Activated naive CD8-positive, alpha-beta T cell treated with anti-CD3 and anti-CD28 coated beads, Interleukin-2, amount 10 ng/mL, durations not matched to agents 7 days and 5 days (primary cell): ENCODE data around the gene TPCN1. TPM values are rescaled to one million over a fixed set of nuclear protein-coding genes. Genes with fewer than 3 reads are reported as not detected.

Source experiments
- ATAC-seq: fragments of 150-1000 bp; cut with Tn5 transposase; one replicate; pipeline ENCODE4 v1.10.0; 2021; ENCODE audit warnings: low read depth, moderate library complexity
- POLR2A ChIA-PET: fragments of 350-600 bp; sonication (Branson Sonifier 250); formaldehyde crosslinking; loops from one replicate; lab custom pipeline; 2021; ENCODE audit warnings: antibody characterized with exemption; lab: Charles Lee
- DNase-seq: peaks from one replicate; pipeline ENCODE4 v3.0.0; 2021
- H3K27ac Mint-ChIP-seq: one replicate; pipeline ENCODE4 v1.8.0; 2022; ENCODE audit warnings: mild to moderate bottlenecking, mixed read lengths
- H3K27me3 Mint-ChIP-seq: one replicate; pipeline ENCODE4 v1.8.0; 2022; ENCODE audit warnings: mild to moderate bottlenecking, moderate library complexity, mixed read lengths
- H3K36me3 Mint-ChIP-seq: one replicate; pipeline ENCODE4 v1.8.0; 2021; ENCODE audit warnings: mild to moderate bottlenecking, mixed read lengths
- H3K4me1 Mint-ChIP-seq: one replicate; pipeline ENCODE4 v1.8.0; 2021; ENCODE audit warnings: mixed read lengths
- H3K4me3 Mint-ChIP-seq: one replicate; pipeline ENCODE4 v1.8.0; 2022; ENCODE audit warnings: mild to moderate bottlenecking, moderate library complexity, mixed read lengths
- H3K9me3 Mint-ChIP-seq: one replicate; pipeline ENCODE4 v1.8.0; 2021; ENCODE audit warnings: mixed read lengths
- total RNA-seq, 2 experiments: library from RNA; stranded (reverse); gene quantifications; one replicate each; pipeline ENCODE4 v1.2.3, GENCODE V29; 2021

TPCN1 gene
- total RNA-seq, 2 experiments from 2014 or later = 29.9 to 32.0 TPM

DNA sequence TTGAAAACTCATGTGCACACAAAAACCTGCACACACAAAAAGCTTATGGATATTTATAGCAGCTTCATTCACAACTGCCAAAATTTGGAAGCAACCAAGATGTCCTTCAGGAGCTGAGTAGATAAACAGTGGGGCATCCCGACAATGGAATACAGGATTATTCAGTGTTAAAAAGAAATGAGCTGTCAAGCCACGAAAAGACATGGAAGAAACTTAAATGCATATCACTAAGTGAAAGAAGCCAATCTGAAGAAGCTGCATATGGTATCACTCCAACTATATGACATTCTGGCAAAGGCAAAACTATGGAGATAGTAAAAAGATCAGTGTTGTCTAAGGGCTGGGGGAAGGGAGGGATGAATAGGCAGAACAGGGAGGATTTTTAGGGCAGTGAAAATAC is 5.2 kb upstream of the TPCN1 start:
- Mint-ChIP-seq H3K9me3 (peaks cover 2% of the 10 kb centered on the region), H3K27ac (no peak overlapping the region), H3K4me3 (no peak overlapping the region), H3K27me3 (peaks cover 6% of the 10 kb centered on the region), H3K4me1 (peaks cover 39% of the 10 kb centered on the region), H3K36me3 (peaks cover 5% of the 10 kb centered on the region)
- no peak for DNase-seq
- ATAC-seq = no peak
- POLR2A ChIA-PET = no interaction called here

DNA sequence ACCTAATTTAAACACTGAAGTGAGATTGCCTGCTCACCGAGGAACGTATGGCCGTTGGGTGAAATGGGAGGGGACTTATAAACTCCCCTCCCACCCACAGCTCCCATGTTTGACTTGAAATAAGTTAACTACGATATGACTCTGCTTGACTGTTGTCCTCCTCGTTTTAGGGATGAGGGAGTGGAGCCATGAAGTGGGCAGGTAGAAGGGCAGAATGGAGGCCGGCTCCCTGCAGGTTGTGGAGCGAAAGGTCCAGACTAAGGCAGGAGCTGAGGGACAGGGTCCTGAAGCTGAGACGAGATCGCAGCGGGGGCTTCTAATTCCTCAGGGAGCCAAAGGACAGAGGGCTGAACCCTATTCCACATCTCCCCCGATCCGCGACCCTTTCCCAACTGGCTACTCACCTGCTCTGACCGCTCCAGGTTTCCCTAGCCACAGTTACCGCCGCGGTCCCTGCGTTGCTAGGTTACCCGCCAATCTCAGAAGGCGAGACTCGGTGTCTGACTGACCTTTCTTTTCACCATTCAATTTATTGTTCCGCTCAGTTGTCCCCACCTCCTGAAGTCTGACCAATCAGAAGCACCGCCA is 577 bp upstream of the TPCN1 start:
- POLR2A ChIA-PET = interaction anchor here (0.9 to 4.2 kb wide), 9 partner anchors 9 to 40 kb away, joined by 3 to 31 read pairs (median 10); partner anchors contain the start of genes DDX54 and RITA1
- Mint-ChIP-seq H3K27ac (peak overlapping the region; percentile 96), H3K9me3 (no peaks in the 10 kb centered on the region), H3K4me3 (peak overlapping the region; percentile 93), H3K36me3 (no peaks in the 10 kb centered on the region), H3K4me1 (peaks cover 38% of the 10 kb centered on the region), H3K27me3 (peaks cover 6% of the 10 kb centered on the region)
- ATAC-seq (no peak), DNase-seq (no peak)

DNA sequence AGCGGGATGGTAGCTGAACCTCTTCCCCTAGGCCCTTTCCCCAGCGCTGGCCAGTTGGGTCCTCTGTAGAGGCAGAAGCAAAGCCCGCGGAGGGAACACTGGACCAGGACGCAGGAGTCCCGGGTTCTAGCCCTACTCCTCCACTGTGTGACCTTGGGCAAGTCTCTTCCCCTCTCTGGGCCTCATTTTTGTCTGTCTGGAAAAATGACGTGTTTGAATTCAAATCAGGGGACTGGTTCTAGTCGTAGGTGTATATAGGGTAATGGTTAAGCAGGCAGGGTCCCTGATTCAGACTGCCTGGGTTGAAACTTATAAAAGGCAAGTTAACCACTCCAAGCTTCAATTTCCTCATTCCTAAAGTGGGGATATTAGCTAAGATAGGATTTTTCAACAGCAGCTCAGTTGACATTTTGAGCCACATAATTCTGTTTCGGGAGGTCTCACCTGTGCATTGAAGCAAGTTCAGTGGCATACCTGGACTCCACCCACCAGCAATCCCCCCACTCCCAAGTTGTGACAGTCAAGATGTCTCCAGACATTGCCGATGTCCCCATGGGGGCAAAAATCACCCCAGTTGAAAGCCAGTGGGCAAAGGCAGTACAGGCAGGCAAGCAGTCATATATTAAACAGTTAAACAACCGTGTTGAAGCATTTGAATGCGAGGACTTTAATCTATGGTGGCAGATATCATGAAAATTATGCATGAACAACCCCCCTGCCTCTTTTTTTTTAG is 899 bp downstream of the TPCN1 start:
- H3K27ac Mint-ChIP-seq = peak overlapping the region; percentile 96
- peaks cover 3% of the 10 kb centered on the region for H3K27me3 Mint-ChIP-seq
- peak overlapping the region; percentile 93 for H3K4me3 Mint-ChIP-seq
- peaks cover 30% of the 10 kb centered on the region for H3K4me1 Mint-ChIP-seq
- ATAC-seq (no peak), DNase-seq (peak; percentile 54)
- POLR2A ChIA-PET = interaction anchor here (0.6 to 4.2 kb wide), 11 partner anchors 8 to 135 kb away, joined by 3 to 31 read pairs (median 5); partner anchors contain the start of genes DDX54 and RITA1
- H3K9me3 Mint-ChIP-seq = no peaks in the 10 kb centered on the region
- peaks cover 2% of the 10 kb centered on the region for H3K36me3 Mint-ChIP-seq

DNA sequence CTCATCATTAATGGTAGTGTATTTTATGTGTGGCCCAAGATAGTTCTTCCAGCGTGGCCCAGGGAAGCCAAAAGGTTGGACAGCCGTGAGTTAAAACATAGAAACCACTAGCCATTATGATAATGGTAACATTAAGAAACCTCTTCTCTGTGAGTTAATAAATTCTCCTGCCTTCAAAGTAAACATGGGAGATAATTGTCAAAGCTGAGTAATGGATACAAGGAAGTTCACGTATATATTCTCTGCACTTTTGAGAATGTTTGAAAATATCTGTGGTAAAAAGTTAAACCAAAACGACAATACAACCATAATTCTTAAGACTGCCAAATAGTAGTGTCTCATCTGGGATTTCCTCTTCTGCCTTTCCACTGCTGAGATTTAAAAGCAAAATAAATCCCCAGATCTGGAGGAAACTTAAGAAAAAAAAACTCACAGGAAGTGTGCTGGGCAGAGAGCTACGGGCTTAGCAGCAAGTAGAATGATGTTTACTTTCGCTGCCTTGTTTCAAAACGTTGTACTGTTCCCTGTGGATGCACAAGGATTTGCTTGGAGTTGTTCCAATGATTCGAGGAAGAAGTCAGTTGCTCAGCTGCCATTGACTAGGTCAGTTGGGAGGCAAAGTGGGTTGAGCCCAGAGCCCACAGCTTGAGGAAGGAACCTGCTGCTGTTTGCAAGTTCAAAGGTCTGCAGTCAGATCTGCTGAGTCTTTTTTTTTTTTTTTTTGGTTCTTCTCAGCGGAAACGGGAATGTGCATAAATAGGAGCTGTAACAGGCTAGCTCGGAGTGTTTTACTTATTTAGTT is 1.7 kb downstream of the TPCN1 start:
- H3K4me3 Mint-ChIP-seq = peak overlapping the region; percentile 93
- no peaks in the 10 kb centered on the region for H3K9me3 Mint-ChIP-seq

DNA sequence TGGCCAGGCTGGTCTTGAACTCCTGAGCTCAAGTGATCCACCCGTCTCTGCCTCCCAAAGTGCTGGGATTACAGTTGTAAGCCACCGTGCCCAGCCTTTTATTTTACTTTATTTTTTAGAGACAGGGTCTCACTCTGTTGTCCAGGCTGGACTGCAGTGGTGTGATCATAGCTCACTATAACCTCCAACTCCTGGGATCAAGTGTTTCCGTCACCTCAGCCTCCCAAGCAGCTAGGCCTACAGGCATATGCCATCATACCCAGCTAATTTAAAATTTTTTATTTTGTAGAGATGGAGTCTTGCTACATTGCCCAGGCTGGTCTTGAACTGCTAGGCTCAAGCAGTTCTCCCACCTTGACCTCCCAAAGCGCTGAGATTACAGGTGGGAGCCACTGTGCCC is 3.7 kb downstream of the TPCN1 start:
- POLR2A ChIA-PET = no interaction called here
- peaks cover 12% of the 10 kb centered on the region for H3K36me3 Mint-ChIP-seq
- H3K9me3 Mint-ChIP-seq = no peaks in the 10 kb centered on the region
- DNase-seq (no peak), ATAC-seq (no peak)
- peaks cover 39% of the 10 kb centered on the region for H3K4me1 Mint-ChIP-seq
- H3K27me3 Mint-ChIP-seq = no peaks in the 10 kb centered on the region
- H3K27ac Mint-ChIP-seq = no peak overlapping the region
- no peak overlapping the region for H3K4me3 Mint-ChIP-seq

More for the DNA sequence above, 1.7 kb downstream of the TPCN1 start:
- ATAC-seq (no peak), DNase-seq (no peak)
- no peaks in the 10 kb centered on the region for H3K27me3 Mint-ChIP-seq
- peaks cover 6% of the 10 kb centered on the region for H3K36me3 Mint-ChIP-seq
- POLR2A ChIA-PET = interaction anchor here (0.7 to 4.2 kb wide), 9 partner anchors 7 to 42 kb away, joined by 3 to 31 read pairs (median 10); partner anchors contain the start of genes DDX54 and RITA1
- peak overlapping the region; percentile 96 for H3K27ac Mint-ChIP-seq
- peaks cover 26% of the 10 kb centered on the region for H3K4me1 Mint-ChIP-seq

DNA sequence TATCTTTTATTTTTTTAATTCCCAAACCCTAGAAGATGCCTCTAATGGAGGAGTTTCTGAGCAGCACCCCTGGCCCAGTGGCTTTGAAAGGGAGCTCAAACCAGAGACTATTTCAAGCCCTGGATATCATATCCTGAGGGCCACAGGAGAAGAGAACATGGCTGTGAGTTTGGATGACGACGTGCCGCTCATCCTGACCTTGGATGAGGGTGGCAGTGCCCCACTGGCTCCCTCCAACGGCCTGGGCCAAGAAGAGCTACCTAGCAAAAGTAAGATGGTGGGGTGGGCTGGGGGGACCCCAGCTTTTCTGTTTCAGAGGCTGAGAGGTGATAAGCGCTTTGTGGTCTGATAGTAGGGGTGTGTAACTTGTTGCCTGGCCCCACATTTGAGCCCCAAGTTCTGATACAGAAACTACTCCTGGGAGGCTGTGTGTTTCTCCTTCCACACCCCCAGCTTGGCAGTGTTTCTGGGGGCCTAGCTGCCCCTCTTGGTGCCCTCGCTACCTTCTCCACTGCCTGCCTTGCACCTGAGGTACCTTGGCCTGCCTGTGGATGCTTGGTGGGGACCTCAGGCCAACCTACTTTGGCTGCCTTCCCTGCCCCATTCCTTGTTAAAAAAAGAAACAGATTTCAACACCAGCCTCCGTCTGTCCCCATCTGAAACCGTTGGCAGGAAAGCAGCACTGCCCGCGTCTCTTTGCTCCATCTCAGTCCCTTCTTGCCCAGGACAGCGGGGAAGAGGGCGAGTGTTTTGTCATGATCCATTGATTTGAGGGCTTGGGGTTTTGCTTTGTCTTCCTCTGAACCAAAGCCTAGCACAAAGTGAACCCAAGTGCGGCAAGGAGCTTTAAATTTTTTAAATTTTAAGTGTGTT is 5.7 kb downstream of the TPCN1 start:
- ATAC-seq (no peak), DNase-seq (no peak)
- Mint-ChIP-seq H3K27me3 (no peaks in the 10 kb centered on the region), H3K27ac (no peak overlapping the region), H3K36me3 (peaks cover 26% of the 10 kb centered on the region), H3K4me1 (peaks cover 42% of the 10 kb centered on the region), H3K4me3 (no peak overlapping the region), H3K9me3 (no peaks in the 10 kb centered on the region)
- POLR2A ChIA-PET = no interaction called here

DNA sequence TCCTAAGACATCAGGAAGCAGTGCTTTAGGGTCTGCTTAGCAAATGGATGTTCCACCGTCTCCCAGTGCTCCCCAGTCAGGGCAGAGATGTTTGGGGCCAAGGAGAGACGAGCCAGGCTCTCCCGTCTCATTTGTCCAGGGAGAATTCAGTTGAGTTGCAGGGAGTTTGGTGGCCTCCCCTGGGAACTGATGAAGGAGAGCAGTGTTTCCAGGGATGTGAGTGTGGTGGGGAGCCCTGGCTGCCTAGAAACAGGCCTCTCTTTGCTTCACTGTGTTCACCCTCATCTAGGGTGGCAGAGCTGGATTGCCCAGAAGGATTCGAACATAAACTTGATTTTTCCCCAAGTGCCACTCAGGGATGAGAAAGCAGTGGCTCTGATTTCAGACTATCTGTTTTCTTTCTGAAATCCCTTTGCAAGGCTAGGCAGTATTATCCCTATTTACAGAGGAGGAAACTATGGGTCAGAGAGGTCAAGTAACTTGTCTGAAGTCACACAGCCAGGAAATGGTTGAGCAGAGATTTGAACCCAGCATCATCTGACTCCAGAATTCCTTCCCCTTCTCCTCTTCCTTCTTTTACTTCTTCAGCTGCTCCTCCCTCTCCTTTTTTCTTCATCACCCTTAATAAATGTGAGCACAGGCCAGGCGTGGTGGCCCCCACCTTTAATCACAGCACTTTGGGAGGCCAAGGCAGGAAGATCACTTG is 6.6 kb downstream of the TPCN1 start:
- H3K27ac Mint-ChIP-seq = peak overlapping the region; percentile 63
- no peak for DNase-seq
- no peaks in the 10 kb centered on the region for H3K27me3 Mint-ChIP-seq
- H3K9me3 Mint-ChIP-seq = no peaks in the 10 kb centered on the region
- peaks cover 29% of the 10 kb centered on the region for H3K36me3 Mint-ChIP-seq
- no peak for ATAC-seq
- H3K4me1 Mint-ChIP-seq = peaks cover 39% of the 10 kb centered on the region
- no peak overlapping the region for H3K4me3 Mint-ChIP-seq
- POLR2A ChIA-PET = no interaction called here

DNA sequence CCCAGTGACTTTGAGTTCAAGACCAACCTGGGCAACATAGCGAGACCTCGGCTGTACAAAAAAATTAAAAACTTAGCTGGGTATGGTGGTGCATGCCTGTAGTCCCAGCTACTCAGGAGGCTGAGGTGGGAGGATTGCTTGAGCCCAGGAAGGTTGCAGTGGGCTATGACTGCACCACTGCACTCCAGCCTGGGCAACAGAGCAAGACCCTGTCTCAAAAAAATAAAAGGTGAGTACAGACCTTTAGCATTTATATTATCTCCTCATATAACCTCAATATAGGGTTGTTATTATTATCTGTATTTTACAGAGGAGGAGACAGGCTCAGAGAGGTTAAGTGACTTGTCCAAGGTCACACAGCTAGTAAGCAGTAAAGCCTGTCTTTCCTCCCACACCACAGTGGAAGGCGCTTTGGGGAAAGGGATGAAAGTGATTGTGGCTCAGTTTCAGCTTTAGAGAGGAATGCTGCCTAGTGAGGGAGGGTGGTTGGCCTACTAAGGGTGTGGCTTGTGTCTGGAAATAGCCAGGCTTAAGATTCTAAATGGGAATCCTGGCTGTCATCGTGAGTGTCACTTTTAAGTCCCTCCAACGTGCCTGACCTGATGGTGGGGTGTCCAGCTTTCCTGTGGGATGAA is 7.2 kb downstream of the TPCN1 start:
- POLR2A ChIA-PET = no interaction called here
- no peaks in the 10 kb centered on the region for H3K27me3 Mint-ChIP-seq
- H3K9me3 Mint-ChIP-seq = no peaks in the 10 kb centered on the region
- peaks cover 33% of the 10 kb centered on the region for H3K36me3 Mint-ChIP-seq
- ATAC-seq = no peak
- H3K27ac Mint-ChIP-seq = no peak overlapping the region
- no peak overlapping the region for H3K4me3 Mint-ChIP-seq
- H3K4me1 Mint-ChIP-seq = peaks cover 41% of the 10 kb centered on the region
- no peak for DNase-seq

DNA sequence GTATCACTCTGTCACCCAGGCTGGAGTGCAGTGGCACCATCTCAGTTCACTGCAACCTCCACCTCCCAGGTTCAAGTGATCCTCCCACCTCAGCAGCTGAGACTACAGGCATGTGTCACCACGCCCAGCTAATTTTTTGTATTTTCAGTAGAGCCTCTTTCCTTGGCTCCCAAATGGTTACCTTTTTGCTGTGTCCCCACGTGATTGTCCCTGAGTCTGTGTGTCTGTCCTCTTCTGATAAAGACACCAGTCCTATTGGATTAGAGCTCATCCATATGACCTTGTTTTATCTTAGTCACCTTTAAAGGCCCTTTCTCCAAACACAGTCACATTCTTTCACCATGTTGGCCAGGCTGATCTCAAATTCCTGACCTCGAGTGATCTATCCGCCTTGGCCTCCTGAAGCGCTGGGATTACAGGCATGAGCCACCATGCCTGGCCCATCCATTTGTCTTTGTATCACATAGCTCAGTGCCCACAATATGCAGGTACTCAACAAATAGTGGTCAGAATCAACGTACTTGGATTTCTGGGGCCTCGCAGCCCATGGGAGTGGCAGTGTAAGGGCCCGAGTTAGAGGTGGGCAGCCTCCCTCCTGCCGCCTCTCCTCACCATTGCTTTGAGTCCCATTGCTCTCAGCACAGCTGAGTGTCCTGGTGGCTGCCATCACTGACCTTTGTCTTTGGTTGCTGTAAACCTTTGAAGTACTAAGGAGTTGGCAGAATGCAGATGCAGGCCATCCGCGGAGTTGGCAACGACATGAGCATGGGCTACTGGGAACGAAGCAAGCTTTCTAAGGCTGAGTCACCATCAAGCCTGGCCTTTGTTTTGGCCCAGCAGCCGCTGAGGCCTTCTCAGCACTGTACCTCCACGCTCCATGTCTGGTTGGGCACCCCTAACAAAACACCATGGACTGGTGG is 9.3 kb downstream of the TPCN1 start:
- peak overlapping the region; percentile 59 for H3K4me3 Mint-ChIP-seq
- POLR2A ChIA-PET = interaction anchor here (0.7 to 1.3 kb wide), 3 partner anchors 9 to 46 kb away, joined by 3 to 5 read pairs (median 4); partner anchors contain the start of gene TPCN1
- no peak for DNase-seq
- ATAC-seq = no peak
- H3K4me1 Mint-ChIP-seq = peaks cover 43% of the 10 kb centered on the region
- no peaks in the 10 kb centered on the region for H3K9me3 Mint-ChIP-seq
- no peaks in the 10 kb centered on the region for H3K27me3 Mint-ChIP-seq
- peaks cover 38% of the 10 kb centered on the region for H3K36me3 Mint-ChIP-seq
- H3K27ac Mint-ChIP-seq = peak overlapping the region; percentile 83

DNA sequence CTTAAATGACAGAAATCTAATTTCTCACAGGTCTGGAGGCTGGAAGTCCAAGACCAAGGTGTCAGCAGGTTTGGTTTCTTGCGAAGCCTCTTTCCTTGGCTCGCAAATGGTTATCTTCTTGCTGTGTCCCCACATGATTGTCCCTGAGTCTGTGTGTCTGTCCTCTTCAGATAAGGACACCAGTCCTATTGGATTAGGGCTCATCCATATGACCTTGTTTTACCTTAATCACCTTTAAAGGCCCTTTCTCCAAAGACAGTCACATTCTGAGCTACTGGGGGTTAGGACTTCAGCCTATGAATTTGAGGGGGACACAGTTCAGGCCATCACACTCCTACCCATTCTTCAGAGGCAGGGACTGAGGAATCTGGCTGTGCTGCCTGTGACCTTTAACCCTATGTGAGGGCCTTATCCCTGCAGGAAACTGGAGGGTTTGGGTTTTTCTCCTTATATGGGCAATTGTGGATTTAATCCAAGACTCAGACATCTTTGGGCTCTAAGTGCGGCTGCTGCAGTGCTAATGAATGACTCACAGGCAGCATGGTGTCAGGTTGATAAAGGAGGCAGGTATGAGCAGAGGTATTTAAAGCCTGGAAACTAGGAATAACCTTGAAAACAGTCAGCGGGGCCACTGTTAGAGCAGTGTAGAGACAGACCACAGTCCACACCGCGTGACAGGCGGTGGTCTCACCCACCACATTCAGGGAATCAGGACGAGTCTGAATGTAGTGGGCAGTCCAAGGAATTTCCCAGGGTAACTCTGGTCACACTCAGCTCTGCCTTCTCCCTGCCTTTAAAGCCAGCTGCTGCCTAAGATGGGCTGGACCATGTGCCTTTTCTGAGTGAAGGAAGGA is 10.2 kb downstream of the TPCN1 start:
- peaks cover 38% of the 10 kb centered on the region for H3K36me3 Mint-ChIP-seq
- no peak overlapping the region for H3K27ac Mint-ChIP-seq
- no peak overlapping the region for H3K4me3 Mint-ChIP-seq
- POLR2A ChIA-PET = interaction anchor here (3.9 kb wide), 1 partner anchor 9 kb away, joined by 31 read pairs; the partner anchor contains the start of gene TPCN1
- no peak for ATAC-seq
- DNase-seq = no peak
- peaks cover 44% of the 10 kb centered on the region for H3K4me1 Mint-ChIP-seq
- no peaks in the 10 kb centered on the region for H3K9me3 Mint-ChIP-seq
- no peaks in the 10 kb centered on the region for H3K27me3 Mint-ChIP-seq
